Tibial nerve (tissue), 4 donors: ENCODE data around the gene LAMB3. TPM values are rescaled to one million over a fixed set of nuclear protein-coding genes. Genes with fewer than 3 reads are reported as not detected.

Source experiments
- DNase-seq, 2 donors: peaks; one replicate each; pipeline ENCODE4 v3.0.0-alpha.2; 2019; ENCODE audit warnings: low spot score in 2 of 2
- H3K27ac ChIP-seq, 4 donors: fragments of 200-600 bp; sonication (generic) in 3 of 4; one replicate each; pipeline ENCODE4 v1.5.1; 2017 to 2019; ENCODE audit warnings: mild to moderate bottlenecking in 1 of 4
- H3K27me3 ChIP-seq, 2 donors: fragments of 200-600 bp; sonication (generic) in 1 of 2; one replicate each; pipeline versions ENCODE4 v1.5.1 to v1.6.0; 2017 to 2019
- H3K36me3 ChIP-seq, 3 donors: fragments of 200-600 bp; sonication (generic); one replicate each; pipeline ENCODE4 v1.5.1; 2018 to 2019
- H3K4me1 ChIP-seq, 4 donors: fragments of 200-600 bp; sonication (generic) in 3 of 4; one replicate each; pipeline ENCODE4 v1.5.1; 2017 to 2019
- H3K4me3 ChIP-seq, 4 donors: fragments of 200-600 bp; sonication (generic) in 3 of 4; one replicate each; pipeline ENCODE4 v1.5.1; 2017 to 2019; ENCODE audit warnings: mild to moderate bottlenecking in 1 of 4, moderate library complexity in 1 of 4
- H3K9me3 ChIP-seq, 4 donors: fragments of 200-600 bp; sonication (generic) in 3 of 4; one replicate each; pipeline ENCODE4 v1.5.1; 2017 to 2019
- EP300 ChIP-seq, 2 donors: sonication (generic); formaldehyde crosslinking; IDR thresholded peaks; one replicate each; pipeline ENCODE4 v1.6.1; 2017; ENCODE audit warnings: antibody characterized with exemption in 2 of 2, mild to moderate bottlenecking in 1 of 2
- POLR2A ChIP-seq, 2 donors: fragments of 450-650 bp; IDR thresholded peaks; one replicate each; pipeline ENCODE4 v1.6.1; 2017; ENCODE audit warnings: antibody characterized with exemption in 2 of 2, mild to moderate bottlenecking in 2 of 2, moderate library complexity in 2 of 2
- WGBS, 2 donors: methylation state at CpG; one replicate each; pipeline ENCODE4 v1.1.5; 2018; 5-methylcytosine and 5-hydroxymethylcytosine counted together
- total RNA-seq, 4 donors: library from RNA; depleted of rRNA; stranded (reverse); fragments of >200 nt; gene quantifications; one replicate each; pipeline ENCODE4 v1.1.0, GENCODE V29; 2016
- TF ChIP-seq, protein P1 (sequence below), 5 experiments: fragments of 200-600 bp in 3 of 5; fragments of 450-650 bp in 2 of 5; sonication (generic) in 3 of 5; IDR thresholded peaks; one replicate each; pipeline ENCODE4 v1.5.1; 2016 to 2019; ENCODE audit warnings: antibody characterized with exemption in 5 of 5, mild to moderate bottlenecking in 3 of 5, moderate library complexity in 2 of 5

LAMB3 gene
- total RNA-seq, 4 donors from 2014 or later, result 2.5 to 22.8 (median 4.2) TPM

DNA sequence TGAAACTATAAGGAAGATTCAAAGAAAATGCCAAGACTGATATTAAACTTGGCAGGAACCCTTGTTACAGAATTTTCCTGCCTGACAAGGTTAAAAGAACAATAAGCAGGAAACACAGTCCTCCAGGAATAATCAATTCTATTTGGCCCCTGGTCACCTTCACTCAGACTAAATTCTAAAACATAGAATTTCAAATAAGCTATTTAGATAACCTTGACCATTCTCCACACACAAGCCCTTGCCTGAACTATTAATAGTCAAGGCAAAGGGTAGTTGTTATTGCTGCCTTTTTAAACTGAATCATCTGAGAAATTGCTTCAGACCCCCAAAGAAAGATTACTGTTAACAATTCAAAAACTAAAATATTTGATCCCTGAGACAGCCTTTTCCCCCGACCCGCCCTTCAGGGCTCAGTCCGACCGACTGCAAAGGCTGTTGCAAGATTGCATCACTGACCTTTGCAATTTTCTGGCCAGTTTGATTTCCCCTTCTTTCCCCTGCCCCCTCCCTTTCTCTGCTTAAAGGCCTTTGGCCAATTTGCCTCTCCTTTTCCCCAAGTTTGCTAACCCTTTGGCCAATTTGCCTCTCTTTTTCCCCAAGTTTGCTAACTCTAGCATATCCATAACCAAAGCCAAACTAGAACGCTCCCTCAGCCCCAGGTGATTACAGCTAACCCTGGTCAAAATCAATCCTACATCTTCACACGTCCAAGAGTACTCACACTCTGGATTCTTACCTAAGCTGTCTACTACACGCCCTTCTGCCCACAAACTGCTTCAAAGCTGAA is 21.6 kb upstream of the LAMB3 start:
- Histone ChIP-seq H3K9me3 (peaks cover 0 to 3% (median 0%) of the 10 kb centered on the region in 4 donors), H3K4me1 (peaks cover 0 to 33% (median 7%) of the 10 kb centered on the region in 4 donors), H3K4me3 (no peak overlapping the region), H3K27ac (peak overlapping the region in 1 of 4 donors; percentile 53), H3K36me3 (no peaks in the 10 kb centered on the region), H3K27me3 (peaks cover 0 to 12% of the 10 kb centered on the region in 2 donors)
- TF ChIP-seq POLR2A (IDR thresholded peaks at IDR 0.05) (no peak), EP300 (IDR thresholded peaks at IDR 0.05) (peak in 1 of 2 donors; percentile 41)
- DNase-seq, result peak in 1 of 2 donors; percentile 30
- 40 to 46% methylated on average over 7 of the region's 7 CpGs for whole genome bisulfite sequencing, 2 donors

DNA sequence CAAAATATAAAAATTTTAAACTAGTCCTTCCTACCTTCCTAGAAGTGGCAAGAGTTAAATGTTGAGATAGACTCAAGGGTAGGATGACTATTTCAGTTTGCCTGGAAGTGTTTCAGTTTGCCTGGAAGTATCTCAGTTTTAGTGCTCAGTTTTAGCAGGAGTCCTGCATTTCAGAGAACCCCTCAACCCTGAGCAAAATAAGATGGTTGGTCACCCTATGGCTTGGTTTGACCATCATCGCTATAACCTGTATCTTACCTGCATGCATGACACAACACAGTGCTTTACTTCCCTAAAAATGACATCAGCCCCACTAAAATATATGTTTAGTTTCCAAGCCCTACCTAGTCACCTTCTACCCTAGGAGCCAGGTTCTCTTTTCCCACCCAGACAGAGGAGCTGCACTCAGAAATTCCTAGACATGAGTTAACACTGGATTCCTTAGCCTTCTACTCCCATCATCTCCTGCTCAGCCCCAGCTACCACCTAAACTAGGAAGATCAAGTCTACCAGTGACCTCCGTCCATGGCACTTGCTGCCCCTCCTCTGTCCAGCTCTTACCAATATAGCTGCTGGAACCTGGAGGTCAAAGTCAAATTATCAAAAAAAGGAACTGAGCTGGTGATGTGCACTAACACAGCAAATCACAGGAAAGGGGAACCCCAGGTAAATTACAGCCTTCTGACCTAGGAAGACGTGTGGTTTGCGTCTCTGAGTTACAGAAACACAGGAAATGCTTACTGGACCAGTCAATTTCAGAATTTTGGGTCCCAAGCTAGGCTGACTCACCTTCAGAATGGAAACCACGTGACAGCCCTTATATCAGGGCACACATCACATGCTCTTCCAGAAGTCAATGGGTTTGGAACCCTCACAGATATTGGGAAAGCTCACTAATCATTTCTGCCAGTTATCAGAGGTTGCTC is 20.7 kb upstream of the LAMB3 start:
- Histone ChIP-seq H3K4me3 (no peak overlapping the region), H3K27me3 (peaks cover 0 to 12% of the 10 kb centered on the region in 2 donors), H3K27ac (peak overlapping the region in 1 of 4 donors; percentile 53), H3K4me1 (peaks cover 0 to 33% (median 7%) of the 10 kb centered on the region in 4 donors), H3K36me3 (no peaks in the 10 kb centered on the region), H3K9me3 (peaks cover 0 to 3% (median 0%) of the 10 kb centered on the region in 4 donors)
- no peak for DNase-seq
- TF ChIP-seq EP300 (IDR thresholded peaks at IDR 0.05), result peak in 1 of 2 donors; percentile 24
- no peak for TF ChIP-seq POLR2A (IDR thresholded peaks at IDR 0.05)
- 66 to 76% methylated on average over 5 of the region's 5 CpGs for WGBS, 2 donors

DNA sequence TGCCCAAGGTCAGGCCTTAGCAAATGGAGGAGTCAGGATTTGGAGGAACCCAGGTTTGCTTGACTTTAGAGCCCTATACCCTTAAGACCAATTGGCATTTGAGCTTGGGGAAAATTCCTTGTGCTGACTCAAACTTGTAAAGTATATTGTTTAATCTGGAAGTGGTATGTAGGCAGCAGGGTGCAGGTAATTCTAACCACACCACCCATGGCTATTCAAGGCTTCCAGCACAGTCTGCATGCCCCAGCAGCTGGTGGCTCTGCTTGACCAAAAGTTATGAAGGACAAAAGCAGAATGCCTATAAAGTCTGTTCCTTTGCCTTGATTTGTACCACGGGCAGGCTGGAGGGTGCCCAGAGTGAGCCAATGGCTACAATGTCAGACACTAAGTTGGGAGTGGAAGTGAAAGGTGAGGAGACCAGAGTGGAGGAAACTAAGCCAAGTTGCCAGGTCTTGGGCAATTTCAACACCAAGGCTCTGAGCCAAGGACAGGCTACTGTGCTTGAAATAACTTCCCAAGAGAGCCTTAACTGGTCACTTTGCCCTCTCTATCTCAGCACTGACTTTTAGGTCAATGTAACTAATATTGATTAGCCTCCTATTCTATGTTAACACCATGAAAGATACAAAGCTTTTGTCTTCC is 18.3 kb upstream of the LAMB3 start:
- TF ChIP-seq POLR2A (IDR thresholded peaks at IDR 0.05), result no peak
- TF ChIP-seq, protein P1, sequence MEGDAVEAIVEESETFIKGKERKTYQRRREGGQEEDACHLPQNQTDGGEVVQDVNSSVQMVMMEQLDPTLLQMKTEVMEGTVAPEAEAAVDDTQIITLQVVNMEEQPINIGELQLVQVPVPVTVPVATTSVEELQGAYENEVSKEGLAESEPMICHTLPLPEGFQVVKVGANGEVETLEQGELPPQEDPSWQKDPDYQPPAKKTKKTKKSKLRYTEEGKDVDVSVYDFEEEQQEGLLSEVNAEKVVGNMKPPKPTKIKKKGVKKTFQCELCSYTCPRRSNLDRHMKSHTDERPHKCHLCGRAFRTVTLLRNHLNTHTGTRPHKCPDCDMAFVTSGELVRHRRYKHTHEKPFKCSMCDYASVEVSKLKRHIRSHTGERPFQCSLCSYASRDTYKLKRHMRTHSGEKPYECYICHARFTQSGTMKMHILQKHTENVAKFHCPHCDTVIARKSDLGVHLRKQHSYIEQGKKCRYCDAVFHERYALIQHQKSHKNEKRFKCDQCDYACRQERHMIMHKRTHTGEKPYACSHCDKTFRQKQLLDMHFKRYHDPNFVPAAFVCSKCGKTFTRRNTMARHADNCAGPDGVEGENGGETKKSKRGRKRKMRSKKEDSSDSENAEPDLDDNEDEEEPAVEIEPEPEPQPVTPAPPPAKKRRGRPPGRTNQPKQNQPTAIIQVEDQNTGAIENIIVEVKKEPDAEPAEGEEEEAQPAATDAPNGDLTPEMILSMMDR (IDR thresholded peaks at IDR 0.05), result no peak
- no peak for TF ChIP-seq EP300 (IDR thresholded peaks at IDR 0.05)
- H3K4me1 ChIP-seq, result peaks cover 0 to 24% (median 7%) of the 10 kb centered on the region in 4 donors
- peaks cover 0 to 3% (median 0%) of the 10 kb centered on the region in 4 donors for H3K9me3 ChIP-seq
- no peak overlapping the region for H3K27ac ChIP-seq
- H3K36me3 ChIP-seq, result no peaks in the 10 kb centered on the region
- no peak overlapping the region for H3K4me3 ChIP-seq
- WGBS, 2 donors, result 85 to 86% methylated on average over 1 of the region's 1 CpG
- DNase-seq, result no peak
- H3K27me3 ChIP-seq, result peaks cover 0 to 2% of the 10 kb centered on the region in 2 donors

DNA sequence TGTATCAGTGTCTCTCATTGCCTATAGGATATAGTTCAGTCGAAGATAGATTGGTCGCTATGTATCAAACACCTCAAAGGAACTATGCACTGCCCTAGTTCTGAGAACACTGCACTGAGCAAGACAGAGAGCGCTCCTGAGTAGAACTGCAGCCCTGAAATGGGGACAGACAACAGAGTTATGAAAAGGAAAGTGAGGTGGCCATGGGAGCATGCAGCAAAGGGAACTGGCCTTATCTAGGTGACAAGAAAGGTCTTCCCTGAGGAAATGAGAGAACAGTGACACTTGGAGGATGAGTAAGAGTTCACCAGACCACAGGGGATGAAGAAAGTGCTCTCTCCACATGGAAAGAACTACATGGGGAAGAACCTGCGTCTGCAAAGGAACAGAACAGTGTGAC is 15.5 kb upstream of the LAMB3 start:
- H3K9me3 ChIP-seq, result peaks cover 0 to 3% (median 0%) of the 10 kb centered on the region in 4 donors
- H3K4me1 ChIP-seq, result no peaks in the 10 kb centered on the region
- WGBS, 2 donors, result 89 to 96% methylated on average over 4 of the region's 4 CpGs
- H3K27me3 ChIP-seq, result no peaks in the 10 kb centered on the region
- no peak overlapping the region for H3K27ac ChIP-seq
- no peak for DNase-seq
- no peaks in the 10 kb centered on the region for H3K36me3 ChIP-seq
- no peak for TF ChIP-seq POLR2A (IDR thresholded peaks at IDR 0.05)
- TF ChIP-seq EP300 (IDR thresholded peaks at IDR 0.05), result no peak
- TF ChIP-seq, protein P1 (IDR thresholded peaks at IDR 0.05), result no peak
- H3K4me3 ChIP-seq, result no peak overlapping the region

- Histone ChIP-seq H3K27ac (no peak overlapping the region), H3K4me1 (no peaks in the 10 kb centered on the region), H3K9me3 (peaks cover 0 to 3% (median 0%) of the 10 kb centered on the region in 4 donors), H3K27me3 (no peaks in the 10 kb centered on the region), H3K36me3 (no peaks in the 10 kb centered on the region), H3K4me3 (no peak overlapping the region)
- TF ChIP-seq, protein P1 (IDR thresholded peaks at IDR 0.05), result no peak
- TF ChIP-seq POLR2A (IDR thresholded peaks at IDR 0.05) (no peak), EP300 (IDR thresholded peaks at IDR 0.05) (no peak)
- DNase-seq, result no peak
- WGBS, 2 donors, result 66 to 75% methylated on average over 1 of the region's 1 CpG
These were observed 14.9 kb upstream of the LAMB3 start for GRCh38 chr1:209667103-209667502.
